NCI-H1105 treated with DMSO at 0.1 percent for 48 hours (cell line): ENCODE data around the gene USP19.

ENCODE experiments used
- DNase-seq: peaks from one replicate; lab custom pipeline; 2025; lab: John Stamatoyannopoulos, UW

USP19 gene

GRCh38 chr3:49120438-49121131 lies at the start of gene USP19:
Gene USP19, minus strand, starts transcription at chr3:49120823. Its CDS starts 1,678 bp downstream, at chr3:49119145.
- peak; percentile 63 for DNase-seq

- no peak for DNase-seq
Measured at GRCh38 chr3:49166752-49167556, 46.3 kb upstream of the USP19 start.

GRCh38 chr3:49165771-49166751 lies 45.4 kb upstream of the USP19 start, which contains the start of gene CCDC71:
Gene CCDC71, minus strand, starts transcription at chr3:49166331. Its CDS starts 2,123 bp downstream, at chr3:49164208.
- peak; percentile 40 for DNase-seq

GRCh38 chr3:49164983-49165720 lies 44.5 kb upstream of the USP19 start:
- DNase-seq = no peak

GRCh38 chr3:49163609-49164008 lies 43.0 kb upstream of the USP19 start:
- no peak for DNase-seq

GRCh38 chr3:49162751-49163419 lies 42.3 kb upstream of the USP19 start:
- no peak for DNase-seq

- DNase-seq = no peak
Measured at GRCh38 chr3:49161808-49162530, 41.3 kb upstream of the USP19 start.

- no peak for DNase-seq
Measured at GRCh38 chr3:49161197-49161596, 40.6 kb upstream of the USP19 start.

GRCh38 chr3:49158792-49159191 lies 38.2 kb upstream of the USP19 start:
- DNase-seq = no peak

GRCh38 chr3:49158103-49158709 lies 37.6 kb upstream of the USP19 start:
- peak; percentile 13 for DNase-seq

- DNase-seq = no peak
Measured at GRCh38 chr3:49157289-49157688, 36.7 kb upstream of the USP19 start.

GRCh38 chr3:49153349-49153912 lies 32.8 kb upstream of the USP19 start:
- DNase-seq = no peak

GRCh38 chr3:49151610-49152009 lies 31.0 kb upstream of the USP19 start:
- DNase-seq = no peak

GRCh38 chr3:49148159-49148558 lies 27.5 kb upstream of the USP19 start:
- no peak for DNase-seq

- no peak for DNase-seq
Measured at GRCh38 chr3:49140080-49140479, 19.5 kb upstream of the USP19 start.

GRCh38 chr3:49135499-49135898 lies 14.9 kb upstream of the USP19 start:
- DNase-seq = no peak

- no peak for DNase-seq
Measured at GRCh38 chr3:49134471-49135265, 14.0 kb upstream of the USP19 start.

- peak; percentile 55 for DNase-seq
Measured at GRCh38 chr3:49133226-49133951, 12.8 kb upstream of the USP19 start.
